WTC11 (cell line): ENCODE data around the gene SLC24A3. TPM values are rescaled to one million over a fixed set of nuclear protein-coding genes. Genes with fewer than 3 reads are reported as not detected.

Source experiments
- ATAC-seq: fragments of 200-7000 bp; cut with Tn5 transposase; 2 replicates; pipeline ENCODE4 v1.10.0; 2021; ENCODE audit warnings: mild to moderate bottlenecking, moderate library complexity
- CTCF ChIA-PET: fragments of 300-600 bp; sonication (Branson Sonifier 250); formaldehyde crosslinking; loops from one replicate; lab custom pipeline; 2021; ENCODE audit warnings: antibody characterized with exemption; lab: Charles Lee
- POLR2A ChIA-PET: fragments of 350-600 bp; sonication (Branson Sonifier 250); formaldehyde crosslinking; loops from one replicate; lab custom pipeline; 2021; ENCODE audit warnings: antibody characterized with exemption; lab: Charles Lee
- DNase-seq: peaks from one replicate; pipeline ENCODE4 v3.0.0; 2021; ENCODE audit warnings: low spot score
- H3K27ac Mint-ChIP-seq: 2 replicates; pipeline ENCODE4 v1.8.0; 2021; ENCODE audit warnings: mixed read lengths
- H3K27me3 Mint-ChIP-seq: 2 replicates; pipeline ENCODE4 v1.8.0; 2021; ENCODE audit warnings: low read depth, mild to moderate bottlenecking, moderate library complexity, mixed read lengths
- H3K36me3 Mint-ChIP-seq: 2 replicates; pipeline ENCODE4 v1.8.0; 2021; ENCODE audit warnings: mixed read lengths
- H3K4me1 Mint-ChIP-seq: 2 replicates; pipeline ENCODE4 v1.8.0; 2022; ENCODE audit warnings: mixed read lengths
- H3K4me3 Mint-ChIP-seq: 2 replicates; pipeline ENCODE4 v1.8.0; 2021; ENCODE audit warnings: mild to moderate bottlenecking, moderate library complexity, mixed read lengths
- H3K9me3 Mint-ChIP-seq: 2 replicates; pipeline ENCODE4 v1.8.0; 2021; ENCODE audit warnings: mixed read lengths
- FOXJ3 ChIP-seq: sonication (generic); formaldehyde crosslinking; IDR thresholded peaks from 2 replicates; pipeline ENCODE4 v1.9.0; 2021; ENCODE audit warnings: missing genetic modification reagents, mild to moderate bottlenecking, borderline replicate concordance
- GABPB1 ChIP-seq: sonication (generic); formaldehyde crosslinking; IDR thresholded peaks from 2 replicates; pipeline ENCODE4 v1.8.1; 2023; ENCODE audit warnings: mild to moderate bottlenecking, missing genetic modification reagents
- GRHL2 ChIP-seq: fragments of 250-450 bp; sonication (Bioruptor Pico); IDR thresholded peaks from 2 replicates; pipeline ENCODE4 v1.8.0; 2022; ENCODE audit warnings: mild to moderate bottlenecking, moderate library complexity; ENCODE audit not compliant: insufficient replicate concordance, severe bottlenecking
- NFE2L1 ChIP-seq: sonication (generic); formaldehyde crosslinking; IDR thresholded peaks from 2 replicates; pipeline ENCODE4 v1.8.1; 2023; ENCODE audit warnings: missing genetic modification reagents
- OVOL2 ChIP-seq: fragments of 250-450 bp; sonication (Bioruptor Pico); IDR thresholded peaks from 2 replicates; pipeline ENCODE4 v1.9.0; 2021; ENCODE audit warnings: mild to moderate bottlenecking, borderline replicate concordance
- PRRX2 ChIP-seq: fragments of 250-450 bp; sonication (Bioruptor Pico); IDR thresholded peaks from 2 replicates; pipeline ENCODE4 v1.8.0; 2021; ENCODE audit warnings: mild to moderate bottlenecking
- SMAD3 ChIP-seq: sonication (generic); formaldehyde crosslinking; IDR thresholded peaks from 2 replicates; pipeline ENCODE4 v1.8.0; 2022; ENCODE audit warnings: missing genetic modification reagents, mild to moderate bottlenecking, borderline replicate concordance
- ZNF263 ChIP-seq: sonication (generic); formaldehyde crosslinking; IDR thresholded peaks from 2 replicates; pipeline ENCODE4 v1.8.1; 2022; ENCODE audit warnings: low read depth, mild to moderate bottlenecking, moderate library complexity, missing genetic modification reagents
- ZNF317 ChIP-seq: sonication (generic); formaldehyde crosslinking; IDR thresholded peaks from 2 replicates; pipeline ENCODE4 v1.8.1; 2023; ENCODE audit warnings: low read depth, mild to moderate bottlenecking, moderate library complexity, missing genetic modification reagents, borderline replicate concordance
- ZNF396 ChIP-seq: fragments of 250-450 bp; sonication (Bioruptor Pico); IDR thresholded peaks from 2 replicates; pipeline ENCODE4 v1.8.0; 2021; ENCODE audit warnings: mild to moderate bottlenecking, moderate library complexity, borderline replicate concordance
- ZNF416 ChIP-seq: fragments of 250-450 bp; sonication (Bioruptor Pico); IDR thresholded peaks from 2 replicates; pipeline ENCODE4 v1.9.0; 2021; ENCODE audit warnings: mild to moderate bottlenecking, inconsistent platforms
- ZNF671 ChIP-seq: fragments of 250-450 bp; sonication (Bioruptor Pico); IDR thresholded peaks from 2 replicates; pipeline ENCODE4 v1.8.0; 2021; ENCODE audit warnings: mild to moderate bottlenecking
- total RNA-seq: library from RNA; stranded (reverse); gene quantifications from 3 replicates; pipeline ENCODE4 v1.2.3, GENCODE V29; 2021
- TF ChIP-seq, protein P1 (sequence below): sonication (generic); formaldehyde crosslinking; IDR thresholded peaks from 2 replicates; pipeline ENCODE4 v1.8.1; 2022; ENCODE audit warnings: low read depth, mild to moderate bottlenecking, moderate library complexity, missing genetic modification reagents, borderline replicate concordance
- TF ChIP-seq, protein P2 (sequence below): sonication (generic); formaldehyde crosslinking; IDR thresholded peaks from 2 replicates; pipeline ENCODE4 v1.8.1; 2022; ENCODE audit warnings: mild to moderate bottlenecking, moderate library complexity, missing genetic modification reagents
- TF ChIP-seq, protein P3 (sequence below): fragments of 250-450 bp; sonication (Bioruptor Pico); IDR thresholded peaks from 2 replicates; pipeline ENCODE4 v1.9.0; 2021; ENCODE audit warnings: mild to moderate bottlenecking
- TF ChIP-seq, protein P4 (sequence below): fragments of 250-450 bp; sonication (Bioruptor Pico); IDR thresholded peaks from 2 replicates; pipeline ENCODE4 v1.8.0; 2021; ENCODE audit warnings: mild to moderate bottlenecking
- TF ChIP-seq, protein P5 (sequence below): sonication (generic); formaldehyde crosslinking; IDR thresholded peaks from 2 replicates; pipeline ENCODE4 v1.8.1; 2023; ENCODE audit warnings: mild to moderate bottlenecking, moderate library complexity, missing genetic modification reagents
- TF ChIP-seq, protein P6 (sequence below): fragments of 200-600 bp; IDR thresholded peaks from 2 replicates; pipeline ENCODE4 v1.8.0; 2022; ENCODE audit warnings: antibody characterized with exemption
- TF ChIP-seq, protein P7 (sequence below): sonication (generic); formaldehyde crosslinking; IDR thresholded peaks from 2 replicates; pipeline ENCODE4 v1.8.1; 2023; ENCODE audit warnings: mild to moderate bottlenecking, missing genetic modification reagents, moderate library complexity

SLC24A3 gene
- total RNA-seq, 1 experiment from 2014 or later = 5.7 TPM

DNA sequence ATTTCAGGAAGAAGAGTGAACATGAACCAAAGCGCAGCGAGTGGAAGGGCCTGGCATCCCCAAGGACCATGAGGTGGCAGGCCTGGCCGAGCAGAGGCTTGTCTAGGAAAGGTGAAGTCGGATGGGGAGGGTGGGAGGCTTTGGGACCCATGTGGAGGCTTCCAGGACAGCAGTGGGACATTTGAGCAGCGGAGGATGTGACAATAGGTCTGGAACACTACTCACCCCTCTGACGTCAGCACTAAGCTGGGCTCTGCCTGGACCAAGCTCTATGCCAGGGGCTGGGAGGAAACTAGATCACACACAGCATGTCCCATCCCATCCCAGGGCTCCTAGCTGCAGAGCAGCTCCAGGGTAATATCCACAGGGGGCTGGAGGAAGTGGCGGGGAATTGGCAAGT lies 370.3 kb downstream of the SLC24A3 start:
- Mint-ChIP-seq H3K9me3 (no peaks in the 10 kb centered on the region), H3K4me1 (peaks cover 12% of the 10 kb centered on the region), H3K36me3 (no peaks in the 10 kb centered on the region), H3K4me3 (no peak overlapping the region), H3K27ac (no peak overlapping the region), H3K27me3 (no peaks in the 10 kb centered on the region; the same call in 1 of the 2 replicates)
- CTCF ChIA-PET = interaction anchor here (1.5 to 2.7 kb wide), 12 partner anchors 8 to 695 kb away, joined by 3 to 92 read pairs (median 11); no protein-coding TSS in a partner anchor
- TF ChIP-seq, protein P1, sequence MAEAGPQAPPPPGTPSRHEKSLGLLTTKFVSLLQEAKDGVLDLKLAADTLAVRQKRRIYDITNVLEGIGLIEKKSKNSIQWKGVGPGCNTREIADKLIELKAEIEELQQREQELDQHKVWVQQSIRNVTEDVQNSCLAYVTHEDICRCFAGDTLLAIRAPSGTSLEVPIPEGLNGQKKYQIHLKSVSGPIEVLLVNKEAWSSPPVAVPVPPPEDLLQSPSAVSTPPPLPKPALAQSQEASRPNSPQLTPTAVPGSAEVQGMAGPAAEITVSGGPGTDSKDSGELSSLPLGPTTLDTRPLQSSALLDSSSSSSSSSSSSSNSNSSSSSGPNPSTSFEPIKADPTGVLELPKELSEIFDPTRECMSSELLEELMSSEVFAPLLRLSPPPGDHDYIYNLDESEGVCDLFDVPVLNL = no peak
- TF ChIP-seq, protein P2, sequence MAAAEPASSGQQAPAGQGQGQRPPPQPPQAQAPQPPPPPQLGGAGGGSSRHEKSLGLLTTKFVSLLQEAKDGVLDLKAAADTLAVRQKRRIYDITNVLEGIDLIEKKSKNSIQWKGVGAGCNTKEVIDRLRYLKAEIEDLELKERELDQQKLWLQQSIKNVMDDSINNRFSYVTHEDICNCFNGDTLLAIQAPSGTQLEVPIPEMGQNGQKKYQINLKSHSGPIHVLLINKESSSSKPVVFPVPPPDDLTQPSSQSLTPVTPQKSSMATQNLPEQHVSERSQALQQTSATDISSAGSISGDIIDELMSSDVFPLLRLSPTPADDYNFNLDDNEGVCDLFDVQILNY (CRISPR knock-in tag) = no peak
- TF ChIP-seq ZNF671 = no peak
- TF ChIP-seq, protein P3, sequence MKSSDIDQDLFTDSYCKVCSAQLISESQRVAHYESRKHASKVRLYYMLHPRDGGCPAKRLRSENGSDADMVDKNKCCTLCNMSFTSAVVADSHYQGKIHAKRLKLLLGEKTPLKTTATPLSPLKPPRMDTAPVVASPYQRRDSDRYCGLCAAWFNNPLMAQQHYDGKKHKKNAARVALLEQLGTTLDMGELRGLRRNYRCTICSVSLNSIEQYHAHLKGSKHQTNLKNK (CRISPR knock-in tag) = no peak
- TF ChIP-seq, protein P4, sequence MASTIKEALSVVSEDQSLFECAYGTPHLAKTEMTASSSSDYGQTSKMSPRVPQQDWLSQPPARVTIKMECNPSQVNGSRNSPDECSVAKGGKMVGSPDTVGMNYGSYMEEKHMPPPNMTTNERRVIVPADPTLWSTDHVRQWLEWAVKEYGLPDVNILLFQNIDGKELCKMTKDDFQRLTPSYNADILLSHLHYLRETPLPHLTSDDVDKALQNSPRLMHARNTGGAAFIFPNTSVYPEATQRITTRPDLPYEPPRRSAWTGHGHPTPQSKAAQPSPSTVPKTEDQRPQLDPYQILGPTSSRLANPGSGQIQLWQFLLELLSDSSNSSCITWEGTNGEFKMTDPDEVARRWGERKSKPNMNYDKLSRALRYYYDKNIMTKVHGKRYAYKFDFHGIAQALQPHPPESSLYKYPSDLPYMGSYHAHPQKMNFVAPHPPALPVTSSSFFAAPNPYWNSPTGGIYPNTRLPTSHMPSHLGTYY (CRISPR knock-in tag) = no peak
- no peak for TF ChIP-seq PRRX2 (CRISPR knock-in tag)
- TF ChIP-seq, protein P5, sequence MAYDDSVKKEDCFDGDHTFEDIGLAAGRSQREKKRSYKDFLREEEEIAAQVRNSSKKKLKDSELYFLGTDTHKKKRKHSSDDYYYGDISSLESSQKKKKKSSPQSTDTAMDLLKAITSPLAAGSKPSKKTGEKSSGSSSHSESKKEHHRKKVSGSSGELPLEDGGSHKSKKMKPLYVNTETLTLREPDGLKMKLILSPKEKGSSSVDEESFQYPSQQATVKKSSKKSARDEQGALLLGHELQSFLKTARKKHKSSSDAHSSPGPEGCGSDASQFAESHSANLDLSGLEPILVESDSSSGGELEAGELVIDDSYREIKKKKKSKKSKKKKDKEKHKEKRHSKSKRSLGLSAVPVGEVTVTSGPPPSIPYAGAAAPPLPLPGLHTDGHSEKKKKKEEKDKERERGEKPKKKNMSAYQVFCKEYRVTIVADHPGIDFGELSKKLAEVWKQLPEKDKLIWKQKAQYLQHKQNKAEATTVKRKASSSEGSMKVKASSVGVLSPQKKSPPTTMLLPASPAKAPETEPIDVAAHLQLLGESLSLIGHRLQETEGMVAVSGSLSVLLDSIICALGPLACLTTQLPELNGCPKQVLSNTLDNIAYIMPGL = no peak
- TF ChIP-seq SMAD3 = no peak
- no peak for TF ChIP-seq OVOL2
- no peak for TF ChIP-seq NFE2L1 (CRISPR knock-in tag)
- POLR2A ChIA-PET = no interaction called here
- ATAC-seq (no peak), DNase-seq (no peak)

DNA sequence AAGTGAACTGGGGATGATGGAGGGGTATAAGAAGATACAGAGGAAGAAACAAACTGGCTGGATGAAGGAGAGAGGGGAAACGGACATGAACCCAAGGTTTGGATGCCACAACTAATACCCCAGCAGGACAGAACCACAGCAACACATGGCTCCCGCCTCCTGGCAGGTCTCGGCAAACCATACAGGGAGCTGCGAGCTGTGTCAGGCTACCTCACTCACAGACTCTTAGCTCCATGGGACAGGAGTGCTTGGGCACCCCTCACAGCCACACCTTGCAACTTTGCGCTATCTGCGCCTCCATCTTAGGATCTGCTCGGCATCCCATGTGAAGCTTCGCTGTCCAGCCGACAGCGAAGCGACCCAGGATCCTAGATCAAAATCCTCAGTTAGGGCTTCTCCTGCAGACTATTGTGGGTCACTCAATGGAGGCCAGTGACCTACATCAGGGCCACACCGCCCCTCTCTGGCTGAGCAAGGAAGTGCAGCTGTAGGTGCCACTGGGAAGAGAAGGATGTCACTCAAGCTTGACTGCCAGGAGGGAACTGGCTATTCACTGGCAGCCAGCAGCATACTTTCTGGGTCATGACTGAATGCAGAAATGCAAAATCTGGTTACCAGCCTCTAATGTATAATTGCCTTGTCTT lies 371.2 kb downstream of the SLC24A3 start:
- ChIA-PET CTCF (interaction anchor here (0.5 to 2.7 kb wide), 69 partner anchors 9 to 1346 kb away, joined by 3 to 92 read pairs (median 4); partner anchors contain the start of gene SLC24A3), POLR2A (interaction anchor here (0.5 to 0.7 kb wide), 2 partner anchors 35 to 672 kb away, joined by 3 read pairs; no protein-coding TSS in a partner anchor)
- H3K4me1 Mint-ChIP-seq = peaks cover 13% of the 10 kb centered on the region
- DNase-seq (peak; percentile 93), ATAC-seq (peak; percentile 96)
- no peaks in the 10 kb centered on the region for H3K9me3 Mint-ChIP-seq
- H3K27me3 Mint-ChIP-seq = no peaks in the 10 kb centered on the region; the same call in 1 of the 2 replicates
- no peak overlapping the region for H3K4me3 Mint-ChIP-seq
- H3K36me3 Mint-ChIP-seq = no peaks in the 10 kb centered on the region
- TF ChIP-seq, protein P6, sequence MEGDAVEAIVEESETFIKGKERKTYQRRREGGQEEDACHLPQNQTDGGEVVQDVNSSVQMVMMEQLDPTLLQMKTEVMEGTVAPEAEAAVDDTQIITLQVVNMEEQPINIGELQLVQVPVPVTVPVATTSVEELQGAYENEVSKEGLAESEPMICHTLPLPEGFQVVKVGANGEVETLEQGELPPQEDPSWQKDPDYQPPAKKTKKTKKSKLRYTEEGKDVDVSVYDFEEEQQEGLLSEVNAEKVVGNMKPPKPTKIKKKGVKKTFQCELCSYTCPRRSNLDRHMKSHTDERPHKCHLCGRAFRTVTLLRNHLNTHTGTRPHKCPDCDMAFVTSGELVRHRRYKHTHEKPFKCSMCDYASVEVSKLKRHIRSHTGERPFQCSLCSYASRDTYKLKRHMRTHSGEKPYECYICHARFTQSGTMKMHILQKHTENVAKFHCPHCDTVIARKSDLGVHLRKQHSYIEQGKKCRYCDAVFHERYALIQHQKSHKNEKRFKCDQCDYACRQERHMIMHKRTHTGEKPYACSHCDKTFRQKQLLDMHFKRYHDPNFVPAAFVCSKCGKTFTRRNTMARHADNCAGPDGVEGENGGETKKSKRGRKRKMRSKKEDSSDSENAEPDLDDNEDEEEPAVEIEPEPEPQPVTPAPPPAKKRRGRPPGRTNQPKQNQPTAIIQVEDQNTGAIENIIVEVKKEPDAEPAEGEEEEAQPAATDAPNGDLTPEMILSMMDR = peak; percentile 86
- no peak for TF ChIP-seq FOXJ3
- TF ChIP-seq GABPB1 = no peak
- TF ChIP-seq ZNF416 = no peak
- TF ChIP-seq, all 79 proteins: peak for 1
- no peak overlapping the region for H3K27ac Mint-ChIP-seq

DNA sequence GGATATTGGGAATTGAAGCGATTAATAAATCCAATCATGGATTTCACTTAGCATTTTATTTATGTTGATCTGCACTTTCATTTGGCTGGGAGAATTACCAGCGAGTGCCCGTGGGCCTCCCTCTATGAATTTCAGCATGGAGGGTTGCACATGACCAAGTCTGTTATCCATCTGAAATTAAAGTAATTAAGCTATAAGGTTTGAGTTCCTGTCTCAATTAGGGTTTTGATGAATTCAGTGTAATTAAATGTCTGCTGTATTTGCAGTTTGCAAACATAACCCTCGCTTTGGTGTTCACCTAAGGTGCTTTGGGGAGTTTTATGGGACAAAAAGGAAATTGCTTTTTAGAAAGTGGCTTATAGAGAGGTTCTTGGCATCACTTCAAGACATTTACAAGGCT lies 375.8 kb downstream of the SLC24A3 start:
- H3K4me3 Mint-ChIP-seq = no peak overlapping the region
- no peaks in the 10 kb centered on the region; the same call in 1 of the 2 replicates for H3K27me3 Mint-ChIP-seq
- 0 out of 2 replicates have a peak, but pooled peaks cover 4% of the 10 kb centered on the region for H3K36me3 Mint-ChIP-seq
- ChIA-PET POLR2A (no interaction called here), CTCF (interaction anchor here (1.8 kb wide), 1 partner anchor 41 kb away, joined by 5 read pairs; no protein-coding TSS in a partner anchor)
- no peak for ATAC-seq
- H3K4me1 Mint-ChIP-seq = peaks cover 15% of the 10 kb centered on the region
- no peak for DNase-seq
- peaks cover 12% of the 10 kb centered on the region for H3K9me3 Mint-ChIP-seq
- H3K27ac Mint-ChIP-seq = no peak overlapping the region
- TF ChIP-seq ZNF317 (no peak), SMAD3 (no peak), OVOL2 (no peak), GABPB1 (no peak), GRHL2 (CRISPR knock-in tag) (no peak), ZNF263 (CRISPR knock-in tag) (no peak), ZNF396 (CRISPR knock-in tag) (no peak)
- TF ChIP-seq, protein P7, sequence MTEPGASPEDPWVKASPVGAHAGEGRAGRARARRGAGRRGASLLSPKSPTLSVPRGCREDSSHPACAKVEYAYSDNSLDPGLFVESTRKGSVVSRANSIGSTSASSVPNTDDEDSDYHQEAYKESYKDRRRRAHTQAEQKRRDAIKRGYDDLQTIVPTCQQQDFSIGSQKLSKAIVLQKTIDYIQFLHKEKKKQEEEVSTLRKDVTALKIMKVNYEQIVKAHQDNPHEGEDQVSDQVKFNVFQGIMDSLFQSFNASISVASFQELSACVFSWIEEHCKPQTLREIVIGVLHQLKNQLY (CRISPR knock-in tag) = no peak
